GM21786 (cell line): ENCODE results near the gene PRMT5.
"Not testable (repeated sequence)": the region's sequence is repeated elsewhere in the genome, so short reads cannot be mapped to it uniquely, and the experiment has no call there.

Source experiments
- ATAC-seq: cut with Tn5 transposase; IDR thresholded peaks from one replicate; pipeline ENCODE4 v1.9.1; 2021; ENCODE audit not compliant: unreplicated experiment

PRMT5 gene

DNA sequence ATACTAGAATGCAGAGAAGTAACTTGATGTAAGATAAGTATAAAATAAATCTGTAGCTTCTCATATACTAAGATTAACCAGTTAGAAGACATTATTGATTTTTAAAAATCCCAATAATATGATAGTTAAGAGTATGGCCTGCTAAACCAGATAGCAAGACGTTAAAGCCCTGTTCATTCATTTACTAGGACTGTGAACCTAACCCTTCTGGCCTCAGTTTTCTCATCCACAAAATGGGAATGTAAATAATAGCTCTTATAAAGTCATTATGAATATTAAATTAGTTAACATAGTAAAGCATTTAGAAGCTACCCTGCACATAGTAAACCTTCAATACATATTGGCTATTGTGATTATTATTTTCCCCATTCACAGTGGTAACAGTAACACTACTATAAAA lies 6.0 kb upstream of the PRMT5 start:
- ATAC-seq, result no peak

DNA sequence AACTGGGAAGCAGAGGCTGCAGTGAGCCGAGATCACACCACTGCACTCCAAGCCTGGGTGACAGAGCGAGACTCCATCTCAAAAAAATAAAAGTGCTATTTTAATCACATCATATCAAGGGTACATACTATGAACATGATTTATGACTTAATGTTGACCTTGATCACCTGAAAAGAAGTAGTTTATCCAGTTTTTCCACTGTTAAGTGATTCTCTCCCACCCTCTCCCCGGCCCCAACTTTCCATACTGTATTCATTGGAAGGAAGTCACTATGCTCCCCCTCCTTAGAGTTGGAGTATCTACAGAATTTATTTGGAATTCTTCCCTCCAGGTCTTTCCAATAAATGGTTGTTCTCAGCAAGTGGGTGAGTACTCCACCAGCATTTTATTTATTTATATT lies 3.0 kb upstream of the PRMT5 start:
- ATAC-seq, result no peak

DNA sequence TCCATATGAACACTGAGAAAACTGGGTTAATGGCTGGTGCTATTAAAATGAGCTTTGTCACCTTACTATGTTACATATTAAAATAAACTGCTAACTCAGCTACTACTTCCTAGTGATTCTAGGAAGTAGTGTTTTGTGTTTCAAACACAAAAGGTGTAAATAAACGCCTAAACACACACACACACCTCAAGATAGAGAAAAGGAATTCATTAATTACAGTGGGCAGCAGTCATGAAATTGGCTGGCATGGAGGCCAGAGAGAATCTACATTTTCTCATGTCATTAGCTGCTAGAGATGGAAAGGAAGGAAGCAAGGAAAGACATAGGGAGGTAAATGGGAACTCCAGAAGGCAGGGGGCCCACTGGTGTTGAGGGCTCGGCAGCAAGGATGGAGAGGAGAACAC lies 787 bp upstream of the PRMT5 start:
- no peak for ATAC-seq

DNA sequence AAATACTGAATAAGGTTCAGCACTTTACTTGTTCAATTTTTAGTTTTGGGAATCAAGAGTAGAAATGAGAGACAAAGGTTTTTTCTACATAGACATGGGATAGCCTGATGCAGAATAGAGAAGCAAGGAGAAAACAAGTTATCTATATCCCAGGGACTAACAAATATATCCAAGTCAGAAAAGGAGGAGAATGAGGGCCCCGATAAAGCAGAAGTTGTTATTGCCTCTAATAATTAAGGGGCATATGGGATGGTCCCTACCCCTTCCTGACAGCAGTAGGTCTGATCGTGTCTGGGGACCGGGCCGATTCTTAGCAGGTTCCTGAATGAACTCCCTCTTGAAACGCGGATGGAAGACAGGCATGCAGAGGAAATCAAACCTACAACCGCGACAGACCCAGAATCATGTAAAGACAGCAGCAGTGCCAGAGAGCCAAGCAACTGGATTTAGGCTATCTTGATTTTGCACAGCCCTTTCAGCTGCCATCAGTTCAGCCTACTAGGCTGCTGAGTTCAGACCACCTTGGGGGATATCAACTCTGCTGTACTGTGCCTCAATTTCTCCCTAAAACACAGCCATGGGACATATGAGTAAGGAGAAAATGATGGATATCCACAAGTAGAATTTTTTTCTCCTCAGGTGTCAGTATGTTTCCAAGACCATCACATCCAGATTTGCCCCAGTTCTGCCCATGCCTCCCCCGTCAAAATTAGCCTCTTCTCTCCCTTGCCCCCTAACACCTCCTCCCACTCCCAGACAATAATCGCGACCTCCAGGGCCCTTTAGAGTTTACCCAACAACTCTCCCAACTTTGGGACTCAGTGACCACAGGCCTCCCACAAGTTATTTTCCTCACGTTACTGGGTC lies 706 bp downstream of the PRMT5 start:
- ATAC-seq, result no peak

DNA sequence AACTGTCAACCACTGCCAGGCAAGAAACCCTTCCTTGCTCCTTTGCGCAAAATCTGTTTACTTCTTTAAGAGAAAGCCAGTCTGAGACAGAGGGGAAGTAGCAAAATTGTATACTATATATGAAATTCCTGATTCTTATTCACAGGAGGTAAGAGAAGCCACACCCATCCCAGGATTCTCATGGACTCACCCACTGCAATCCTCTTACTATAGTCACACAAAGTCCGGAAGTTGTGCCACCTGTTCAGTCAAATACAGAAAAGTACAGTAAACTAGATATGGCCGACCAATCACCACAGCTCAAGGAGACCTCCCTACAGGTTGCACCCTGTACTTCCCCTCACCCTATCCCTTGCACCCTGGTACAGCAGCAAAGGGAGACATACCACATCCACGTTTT lies 2.9 kb downstream of the PRMT5 start:
- no peak for ATAC-seq

DNA sequence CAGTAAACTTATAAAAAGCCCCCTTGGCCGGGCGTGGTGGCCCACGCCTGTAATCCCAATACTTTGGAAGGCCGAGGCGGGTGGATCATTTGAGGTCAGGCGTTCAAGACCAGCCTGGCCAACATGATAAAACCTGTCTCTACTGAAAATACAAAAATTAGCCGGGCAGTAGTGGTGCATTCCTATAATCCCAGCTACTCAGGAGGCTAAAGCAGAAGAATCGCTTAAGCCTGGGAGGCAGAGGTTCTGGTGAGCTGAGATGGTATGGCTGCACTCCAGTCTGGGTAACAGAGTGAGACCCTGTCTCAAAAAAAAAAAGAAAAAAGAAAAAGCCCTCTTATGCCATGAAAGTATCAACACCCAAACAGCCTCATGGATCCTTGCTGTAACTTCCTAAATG lies 3.7 kb downstream of the PRMT5 start:
- ATAC-seq, result no peak

DNA sequence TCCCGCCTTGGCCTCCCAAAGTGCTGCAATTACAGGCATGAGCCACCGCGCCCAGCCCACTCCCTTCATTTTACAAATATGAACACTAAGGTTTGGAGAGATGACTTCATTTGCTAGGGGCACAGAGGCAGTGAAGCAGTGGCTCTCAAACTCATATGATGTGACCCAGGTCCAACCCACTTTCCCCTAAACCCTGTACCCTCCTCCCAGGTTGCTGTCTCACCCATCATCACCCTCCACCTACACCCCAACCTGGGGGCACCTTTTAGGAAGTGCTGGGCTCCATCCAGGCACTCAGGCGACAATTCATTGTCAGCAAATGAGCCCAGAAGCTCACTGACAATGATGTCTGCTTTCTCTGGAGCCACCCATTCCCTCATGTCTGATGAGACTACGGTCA lies 5.4 kb downstream of the PRMT5 start:
- ATAC-seq, result no peak

DNA sequence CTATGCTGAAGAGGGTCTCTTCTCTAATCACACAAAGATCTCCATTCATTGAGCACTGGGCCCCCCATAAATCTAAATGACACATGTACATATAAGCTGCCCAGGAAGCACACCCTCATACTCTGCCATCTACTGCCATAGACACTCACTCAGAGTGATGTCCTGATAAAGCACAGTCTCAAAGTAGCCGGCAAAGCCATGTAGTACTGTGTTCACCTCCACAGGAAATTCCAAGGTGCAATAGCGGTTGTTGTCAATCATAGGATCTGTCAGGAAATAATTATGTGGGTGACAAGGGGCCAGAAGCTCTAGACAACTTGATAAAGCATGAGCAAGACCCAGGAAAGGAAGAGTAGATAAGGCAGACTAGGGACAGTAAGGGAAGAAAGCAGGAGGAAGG lies 6.9 kb downstream of the PRMT5 start:
- ATAC-seq, result no peak

DNA sequence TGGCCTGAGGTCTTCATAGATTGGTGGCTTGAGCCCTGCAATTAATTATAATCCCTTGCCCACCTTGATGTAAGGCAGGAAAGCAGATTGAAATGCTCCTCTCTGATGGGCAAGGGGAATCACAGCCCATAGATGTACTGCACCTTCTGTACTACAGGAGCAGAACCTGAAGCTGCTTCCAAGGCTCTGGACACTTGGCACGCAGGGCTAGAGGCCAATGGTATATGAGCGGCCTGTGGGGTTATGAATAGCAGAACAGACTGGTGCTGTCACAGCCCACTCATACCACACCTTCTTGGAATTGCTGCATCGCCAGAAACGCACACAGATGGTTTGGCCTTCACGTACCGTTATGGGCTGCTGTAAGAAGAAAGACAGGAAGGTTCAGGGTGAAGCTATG lies 8.5 kb downstream of the PRMT5 start:
- no peak for ATAC-seq

DNA sequence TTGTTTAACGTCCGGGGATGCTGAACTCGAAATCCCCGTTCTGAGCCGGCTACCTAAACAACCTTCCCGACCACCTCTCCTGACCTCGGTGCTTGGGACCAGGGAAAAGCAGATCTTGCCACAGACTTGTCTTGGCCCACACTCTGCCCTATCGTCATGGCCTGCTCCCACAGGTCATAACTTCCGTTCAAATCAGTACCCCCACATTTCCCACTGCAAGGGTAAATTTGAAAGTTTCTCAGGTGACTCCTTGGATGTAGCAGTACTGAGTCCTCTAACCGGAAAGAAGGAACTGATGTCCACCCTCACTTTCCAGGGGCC lies 9.6 kb downstream of the PRMT5 start:
- ATAC-seq, result peak; percentile 1

DNA sequence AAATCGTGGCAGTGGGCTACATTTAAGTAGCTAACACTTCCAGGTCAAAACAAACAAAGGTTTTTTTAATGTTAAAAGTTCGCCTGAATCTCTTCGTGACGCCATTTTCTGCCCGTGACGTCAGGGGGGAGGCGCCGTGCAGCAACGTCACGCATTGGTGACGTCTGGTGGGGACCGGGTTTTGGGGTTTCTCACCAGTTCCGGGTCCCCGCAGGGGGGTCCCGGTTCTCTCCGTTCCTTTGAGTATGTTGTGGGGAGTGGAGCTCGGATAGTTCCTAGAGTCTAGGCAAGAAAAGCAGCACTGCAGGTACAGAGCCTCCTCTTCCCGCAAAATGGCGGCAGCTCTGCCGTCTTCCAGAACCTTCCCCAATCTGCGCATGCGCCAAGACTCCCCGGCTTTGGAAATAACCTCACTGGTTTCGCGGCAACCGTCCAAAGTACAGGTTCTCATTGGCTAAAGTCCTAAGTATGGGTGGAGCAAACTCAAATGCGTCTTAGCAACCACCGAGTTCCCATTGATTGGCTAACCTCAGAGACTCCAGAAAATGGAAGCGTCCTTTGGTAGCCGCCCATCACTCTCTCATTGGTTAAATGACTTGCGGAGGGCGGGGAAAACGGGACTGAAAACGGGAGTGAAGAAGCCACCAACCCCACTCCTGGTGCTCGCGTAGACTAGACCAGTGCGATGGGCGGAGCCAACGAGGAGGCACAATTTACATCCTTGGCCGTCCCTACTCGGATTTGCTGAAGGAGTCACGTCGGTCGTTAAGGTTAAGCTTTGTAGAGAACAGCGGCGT lies 10.2 kb downstream of the PRMT5 start, which contains the start of gene RBM23:
Gene RBM23 (minus strand): TSS at position 346 of the 797 bp plus-strand sequence.
- ATAC-seq, result peak; percentile 96

DNA sequence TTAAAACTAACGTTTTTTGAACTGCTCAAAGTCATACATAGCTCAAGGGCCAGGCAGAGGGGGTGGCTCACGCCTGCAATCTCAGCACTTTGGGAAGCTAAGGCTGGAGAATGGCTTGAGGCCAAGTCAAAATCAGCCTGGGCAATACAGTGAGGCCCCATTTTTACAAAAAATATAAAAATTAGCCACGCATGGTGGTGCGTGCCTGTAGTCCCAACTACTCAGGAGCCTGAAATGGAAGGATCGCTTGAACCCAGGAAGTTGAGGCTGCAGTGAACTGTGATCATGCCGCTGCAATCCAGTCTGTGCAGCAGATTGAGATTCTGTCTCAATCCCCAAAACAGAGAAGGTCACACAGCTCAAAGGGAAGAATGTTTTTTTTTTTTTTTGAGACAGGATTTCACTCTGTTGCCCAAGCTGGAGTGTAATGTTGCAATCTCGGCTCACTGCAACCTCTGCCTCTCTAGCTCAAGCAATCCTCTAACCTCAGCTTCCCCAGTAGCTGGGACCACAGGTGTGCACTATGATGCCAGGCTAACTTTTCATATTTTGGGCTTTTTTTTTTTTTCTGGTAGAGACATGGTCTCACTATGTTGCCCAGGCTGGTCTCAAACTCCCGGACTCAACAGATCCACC lies 13.2 kb downstream of the PRMT5 start:
- ATAC-seq, result no peak

DNA sequence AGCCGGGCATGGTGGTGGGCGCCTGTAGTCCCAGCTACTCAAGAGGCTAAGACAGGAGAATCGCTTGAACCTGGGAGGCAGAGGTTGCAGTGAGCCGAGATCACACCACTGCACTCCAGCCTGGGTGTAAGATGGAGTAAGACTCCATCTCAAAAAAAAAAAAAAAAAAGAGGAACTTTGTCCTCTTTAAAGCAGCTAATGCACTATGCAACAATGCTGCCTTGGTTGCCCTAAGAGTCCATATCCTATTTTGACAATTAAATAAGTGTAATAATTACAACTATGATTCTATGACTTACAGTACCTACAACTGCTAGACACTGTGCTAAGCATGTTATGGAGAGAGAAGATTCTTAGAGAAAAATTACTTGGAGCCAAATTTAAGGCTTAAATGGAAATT lies 14.3 kb downstream of the PRMT5 start:
- not testable (repeated sequence) for ATAC-seq

DNA sequence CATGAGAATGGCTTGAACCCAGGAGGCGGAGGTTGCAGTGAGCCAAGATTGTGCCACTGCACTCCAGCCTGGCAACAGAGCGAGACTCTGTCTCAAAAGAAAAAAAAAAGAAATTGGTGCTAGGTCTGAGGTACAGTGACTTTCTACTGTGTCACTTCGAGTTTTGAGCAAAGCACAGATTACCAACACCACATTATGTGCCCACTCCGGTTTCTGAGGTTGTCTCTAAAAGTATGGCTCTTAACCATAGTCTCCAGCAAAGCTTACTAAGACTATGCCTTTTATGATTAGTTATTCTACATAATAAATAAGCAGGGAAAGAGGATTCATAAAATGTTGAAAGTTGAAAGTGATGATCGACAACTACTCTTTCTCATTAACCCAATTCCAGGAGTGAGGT lies 18.3 kb downstream of the PRMT5 start:
- ATAC-seq, result no peak

DNA sequence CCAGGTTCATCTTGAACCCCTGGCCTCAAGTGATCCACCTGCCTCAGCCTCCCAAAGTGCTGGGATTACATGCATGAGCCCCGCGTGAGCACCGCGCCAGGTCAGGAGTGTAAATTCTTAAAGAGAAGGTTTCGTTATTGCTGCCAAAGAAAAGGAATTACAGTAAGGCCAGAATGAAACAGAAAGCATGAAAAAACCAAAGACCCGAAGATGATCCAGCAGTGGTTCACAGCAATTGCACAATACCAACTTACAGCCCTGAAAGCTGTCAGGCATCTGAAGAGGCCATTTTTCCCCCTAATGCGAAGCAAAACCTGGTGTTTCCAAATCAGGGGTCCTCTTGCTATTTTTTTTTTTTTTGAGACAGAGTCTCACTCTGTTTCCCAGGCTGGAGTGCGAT lies 20.6 kb downstream of the PRMT5 start:
- no peak for ATAC-seq

DNA sequence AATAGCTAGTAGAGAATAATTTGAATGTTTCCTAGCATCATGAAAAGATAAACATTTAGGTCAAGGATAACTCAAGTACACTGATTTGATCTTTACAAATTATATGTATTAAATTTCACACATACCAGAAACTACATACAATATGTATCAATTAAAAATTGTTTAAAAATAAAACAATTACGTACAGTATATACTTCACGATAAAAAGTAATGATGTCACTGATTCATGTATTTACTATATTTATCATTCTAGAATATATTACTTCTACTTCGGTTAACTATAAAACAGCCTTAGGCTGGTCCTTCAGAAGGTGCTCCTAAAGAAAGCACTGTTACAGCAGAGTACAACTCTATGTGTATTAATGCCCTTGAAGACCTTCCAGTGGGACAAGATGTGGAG lies 21.7 kb downstream of the PRMT5 start:
- ATAC-seq, result no peak

DNA sequence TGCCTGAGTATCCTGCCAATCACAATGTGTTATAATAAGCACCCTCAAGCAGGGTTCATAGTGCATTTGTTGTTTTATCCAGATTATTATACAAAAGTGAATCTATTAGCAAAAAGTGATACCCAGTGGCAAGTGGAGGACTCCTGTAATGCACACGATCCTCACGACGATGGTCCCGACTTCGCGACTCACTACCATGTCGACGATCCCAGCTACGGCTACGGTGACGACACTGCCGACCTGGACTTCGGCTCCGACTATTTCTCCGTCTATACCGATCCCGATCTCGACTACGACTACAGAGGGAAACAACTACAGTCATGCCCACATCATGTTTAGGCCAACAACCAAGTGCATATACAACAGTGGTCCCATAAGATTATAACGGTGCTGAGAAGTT lies 23.1 kb downstream of the PRMT5 start:
- ATAC-seq, result no peak

DNA sequence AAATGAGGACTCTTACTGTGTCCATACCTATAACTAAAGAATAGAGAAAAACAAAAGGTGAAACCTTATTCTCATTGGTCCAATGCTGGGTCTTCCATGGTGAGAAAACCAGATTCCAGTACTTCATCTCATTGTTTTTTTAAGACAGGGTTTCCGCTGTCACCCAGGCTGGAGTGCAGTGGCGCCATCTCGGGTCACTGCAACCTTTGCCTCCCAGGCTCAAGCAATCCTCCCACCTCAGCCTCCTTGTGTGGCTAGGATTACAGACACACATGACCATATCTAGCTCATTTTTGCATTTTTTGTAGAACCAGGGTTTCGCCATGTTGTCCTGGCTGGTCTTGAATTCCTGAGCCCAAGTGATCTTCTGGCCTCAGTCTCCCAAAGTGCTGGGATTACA lies 23.5 kb downstream of the PRMT5 start:
- ATAC-seq, result no peak

DNA sequence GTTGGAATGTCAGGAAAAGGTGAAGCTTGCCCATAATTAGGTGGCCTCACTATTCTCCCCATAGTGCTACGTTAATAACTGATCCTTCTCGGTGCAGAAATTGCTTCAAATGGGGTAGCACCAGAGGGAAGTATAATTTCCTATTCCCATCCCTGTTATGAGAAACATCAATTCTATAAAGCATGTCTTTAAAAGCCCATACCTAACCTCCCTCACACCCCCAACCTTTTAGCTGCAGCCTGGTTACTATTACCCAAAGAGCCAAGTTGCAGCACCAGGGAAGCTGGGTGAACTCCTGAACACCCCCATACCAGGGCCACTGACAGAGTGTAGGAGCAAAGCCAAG lies 25.5 kb downstream of the PRMT5 start:
- no peak for ATAC-seq

DNA sequence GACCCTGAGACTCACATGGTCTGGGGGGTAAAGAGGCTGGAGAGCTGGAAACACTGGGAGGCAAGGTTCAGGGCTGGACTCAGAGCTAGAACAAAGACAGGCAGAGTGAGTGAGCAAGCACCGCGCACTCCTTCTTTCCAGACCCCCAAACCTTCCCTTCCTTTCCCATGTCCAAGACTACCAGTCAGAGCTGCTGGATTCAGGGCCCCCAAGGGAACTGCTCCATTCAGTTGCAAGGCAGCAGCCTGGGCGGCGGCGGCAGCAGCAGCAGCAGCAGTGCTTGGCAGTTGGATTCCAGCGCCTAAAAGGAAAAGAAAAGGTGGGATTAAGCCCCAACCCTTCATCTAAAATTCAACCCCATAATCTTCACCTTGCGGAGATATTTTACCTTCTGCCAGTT lies 27.4 kb downstream of the PRMT5 start:
- ATAC-seq, result no peak

DNA sequence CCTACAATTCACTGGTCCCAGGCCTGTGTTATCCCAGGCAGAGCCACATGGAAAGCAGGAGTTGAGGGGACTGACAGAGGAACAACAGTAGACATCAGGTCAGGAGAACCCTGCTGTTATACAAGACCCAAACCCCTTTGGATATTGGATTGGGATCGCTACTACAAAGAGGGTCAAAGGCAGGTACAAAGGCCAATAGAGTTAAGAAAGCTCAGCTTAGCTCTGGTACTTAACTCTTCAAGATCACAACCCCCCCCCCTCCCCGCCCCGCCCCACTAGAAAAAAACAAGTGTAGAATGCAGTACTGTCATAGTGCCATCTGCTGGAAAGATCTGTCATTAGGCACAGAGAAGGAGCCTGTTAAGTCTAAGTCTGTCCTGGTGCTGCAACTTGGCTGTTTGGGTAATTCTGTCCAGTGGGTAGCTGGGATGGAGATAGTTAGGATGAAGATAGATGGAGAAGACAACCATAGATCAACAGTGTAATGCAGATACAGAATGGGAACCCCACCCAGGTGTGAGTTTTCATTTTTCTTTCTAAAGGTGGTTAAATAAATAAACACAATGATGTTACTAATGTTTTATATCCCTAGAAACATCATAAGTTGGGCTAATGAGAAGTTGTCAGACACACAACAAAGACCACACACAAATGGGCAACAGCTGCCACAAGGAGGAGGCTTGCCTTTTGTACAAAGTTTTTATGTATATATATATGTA lies 28.9 kb downstream of the PRMT5 start:
- ATAC-seq, result no peak
